Neural cell (in vitro differentiated cells): Measurements from ENCODE around the gene NCAPD2.

Source experiments
- EP300 ChIP-seq: fragments of 450-650 bp; conservative IDR thresholded peaks from 2 replicates; pipeline ENCODE4 v1.6.1; 2014; ENCODE audit warnings: antibody characterized with exemption, mild to moderate bottlenecking, moderate library complexity; ENCODE audit not compliant: poor library complexity, severe bottlenecking
- EZH2 ChIP-seq: fragments of 200-600, 300-800 bp; shearing (Covaris generic), sonication (generic); IDR thresholded peaks from 2 replicates; pipeline ENCODE4 v1.6.1; 2014; ENCODE audit warnings: antibody characterized with exemption, low read length, borderline replicate concordance, mild to moderate bottlenecking; ENCODE audit not compliant: insufficient read depth, poor library complexity, severe bottlenecking
- POLR2AphosphoS5 ChIP-seq: IDR thresholded peaks from 2 replicates; pipeline ENCODE4 v1.6.1; 2012
- SMC3 ChIP-seq: fragments of 450-650 bp; conservative IDR thresholded peaks from 2 replicates; pipeline ENCODE4 v1.6.1; 2014; ENCODE audit warnings: antibody characterized with exemption, mild to moderate bottlenecking, moderate library complexity; ENCODE audit not compliant: poor library complexity
- TF ChIP-seq, protein P1 (sequence below): fragments of 450-650 bp; IDR thresholded peaks from 2 replicates; pipeline ENCODE4 v1.5.1; 2014; ENCODE audit warnings: antibody characterized with exemption, mild to moderate bottlenecking, moderate library complexity; ENCODE audit not compliant: poor library complexity, severe bottlenecking

DNA sequence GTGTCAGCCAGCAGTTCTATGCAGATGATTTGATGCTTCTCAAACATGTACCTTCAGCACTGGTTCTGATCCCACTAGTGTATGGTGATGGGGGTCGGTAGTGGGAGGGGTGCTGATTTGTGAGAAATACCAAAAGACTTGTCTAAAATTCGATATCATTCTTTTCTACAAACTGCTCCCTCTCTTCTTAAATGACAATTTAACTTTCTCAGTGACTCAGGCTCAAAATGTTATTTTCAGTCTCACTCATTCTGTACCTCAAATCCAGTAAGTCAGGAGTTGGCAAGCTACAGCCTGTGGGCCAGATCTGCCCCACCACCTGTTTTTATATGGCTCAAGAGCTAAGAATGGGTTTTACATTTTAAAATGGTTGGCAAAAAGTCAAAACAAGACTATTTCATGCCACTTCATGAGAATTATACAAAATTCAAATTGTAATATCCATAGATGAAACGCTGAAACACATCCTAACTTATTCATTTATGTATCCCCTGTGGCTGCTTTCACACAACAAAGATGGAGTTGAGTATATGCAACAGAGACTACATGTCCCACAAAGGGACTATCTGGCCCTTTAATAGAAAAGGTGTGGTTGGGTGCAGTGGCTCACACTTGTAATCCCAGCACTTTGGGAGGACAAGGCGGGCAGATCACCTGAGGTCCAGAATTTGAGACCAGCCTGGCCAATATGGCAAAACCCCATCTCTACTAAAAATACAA lies 80.8 kb downstream of the NCAPD2 start:
- TF ChIP-seq SMC3 (no peak), EZH2 (no peak), EP300 (no peak), POLR2AphosphoS5 (no peak)
- TF ChIP-seq, protein P1, sequence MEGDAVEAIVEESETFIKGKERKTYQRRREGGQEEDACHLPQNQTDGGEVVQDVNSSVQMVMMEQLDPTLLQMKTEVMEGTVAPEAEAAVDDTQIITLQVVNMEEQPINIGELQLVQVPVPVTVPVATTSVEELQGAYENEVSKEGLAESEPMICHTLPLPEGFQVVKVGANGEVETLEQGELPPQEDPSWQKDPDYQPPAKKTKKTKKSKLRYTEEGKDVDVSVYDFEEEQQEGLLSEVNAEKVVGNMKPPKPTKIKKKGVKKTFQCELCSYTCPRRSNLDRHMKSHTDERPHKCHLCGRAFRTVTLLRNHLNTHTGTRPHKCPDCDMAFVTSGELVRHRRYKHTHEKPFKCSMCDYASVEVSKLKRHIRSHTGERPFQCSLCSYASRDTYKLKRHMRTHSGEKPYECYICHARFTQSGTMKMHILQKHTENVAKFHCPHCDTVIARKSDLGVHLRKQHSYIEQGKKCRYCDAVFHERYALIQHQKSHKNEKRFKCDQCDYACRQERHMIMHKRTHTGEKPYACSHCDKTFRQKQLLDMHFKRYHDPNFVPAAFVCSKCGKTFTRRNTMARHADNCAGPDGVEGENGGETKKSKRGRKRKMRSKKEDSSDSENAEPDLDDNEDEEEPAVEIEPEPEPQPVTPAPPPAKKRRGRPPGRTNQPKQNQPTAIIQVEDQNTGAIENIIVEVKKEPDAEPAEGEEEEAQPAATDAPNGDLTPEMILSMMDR = no peak
